Measurements from ENCODE around the gene GATA1. TPM values are rescaled to one million over a fixed set of nuclear protein-coding genes. Genes with fewer than 3 reads are reported as not detected.

Gene GATA1
- total RNA-seq, 1 experiment from 2014 or later = 0.34 TPM

Other genes with a start within 250 kb of the GATA1 start
- gene TBC1D25, start 246.9 kb upstream of the GATA1 start, total RNA-seq (2021; ENCODE audit: unreplicated experiment) = 10.5 TPM
- 233 TPM for gene RBM3, start 212.1 kb upstream of the GATA1 start, total RNA-seq (2021; ENCODE audit: unreplicated experiment)
- gene WDR13, start 189.1 kb upstream of the GATA1 start, total RNA-seq (2021; ENCODE audit: unreplicated experiment) = 54.0 TPM
- gene WAS, start 102.8 kb upstream of the GATA1 start, total RNA-seq (2021; ENCODE audit: unreplicated experiment) = 0.84 TPM
- 16.3 TPM for gene SUV39H1, start 89.9 kb upstream of the GATA1 start, total RNA-seq (2021; ENCODE audit: unreplicated experiment)
- not detected for gene GLOD5, start 24.8 kb upstream of the GATA1 start, total RNA-seq (2021; ENCODE audit: unreplicated experiment)
- gene HDAC6, start 15.5 kb downstream of the GATA1 start, total RNA-seq (2021; ENCODE audit: unreplicated experiment) = 79.9 TPM
- gene ERAS, start 39.9 kb downstream of the GATA1 start, total RNA-seq (2021; ENCODE audit: unreplicated experiment) = not detected
- gene PCSK1N, start 49.0 kb downstream of the GATA1 start, total RNA-seq (2021; ENCODE audit: unreplicated experiment) = 0.22 TPM
- gene TIMM17B, start 111.2 kb downstream of the GATA1 start, total RNA-seq (2021; ENCODE audit: unreplicated experiment) = 41.7 TPM
- 67.1 TPM for gene PQBP1, start 111.3 kb downstream of the GATA1 start, total RNA-seq (2021; ENCODE audit: unreplicated experiment)
- gene SLC35A2, start 125.1 kb downstream of the GATA1 start, total RNA-seq (2021; ENCODE audit: unreplicated experiment) = 35.0 TPM
- gene PIM2, start 132.4 kb downstream of the GATA1 start, total RNA-seq (2021; ENCODE audit: unreplicated experiment) = 15.6 TPM
- gene OTUD5, start 171.0 kb downstream of the GATA1 start, total RNA-seq (2021; ENCODE audit: unreplicated experiment) = 42.6 TPM
- gene KCND1, start 185.3 kb downstream of the GATA1 start, total RNA-seq (2021; ENCODE audit: unreplicated experiment) = 5.5 TPM
- gene GRIPAP1, start 215.7 kb downstream of the GATA1 start, total RNA-seq (2021; ENCODE audit: unreplicated experiment) = 39.4 TPM